Germinal center (tissue), 1 donor: ENCODE measurements around the gene CPNE5.

Experiments
- DNase-seq: peaks from one replicate; pipeline ENCODE4 v3.0.0; 2012; ENCODE audit warnings: mixed read lengths, low spot score

Gene CPNE5

GRCh38 chr6:36743538-36744303 lies 95.5 kb downstream of the CPNE5 start:
- DNase-seq = no peak

DNA sequence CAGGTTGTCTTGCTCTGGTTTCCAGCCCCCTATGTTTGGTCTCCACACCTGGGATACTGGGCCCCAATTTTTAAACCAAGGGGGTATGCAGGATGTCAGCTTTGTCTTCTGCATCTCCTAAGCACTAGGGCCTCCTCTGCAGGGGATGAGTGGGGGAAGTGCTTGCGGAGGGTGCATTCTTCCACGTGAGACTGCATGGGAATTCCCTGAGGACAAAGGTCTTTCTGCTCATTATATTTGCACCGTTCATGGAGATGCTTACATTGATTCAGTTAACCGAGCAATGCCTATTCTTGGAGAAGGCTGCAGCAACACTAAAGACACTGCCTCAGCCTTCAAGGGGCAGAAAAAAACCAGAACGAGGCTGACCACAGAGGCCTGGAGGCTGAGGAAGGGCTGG lies 96.2 kb downstream of the CPNE5 start:
- no peak for DNase-seq

DNA sequence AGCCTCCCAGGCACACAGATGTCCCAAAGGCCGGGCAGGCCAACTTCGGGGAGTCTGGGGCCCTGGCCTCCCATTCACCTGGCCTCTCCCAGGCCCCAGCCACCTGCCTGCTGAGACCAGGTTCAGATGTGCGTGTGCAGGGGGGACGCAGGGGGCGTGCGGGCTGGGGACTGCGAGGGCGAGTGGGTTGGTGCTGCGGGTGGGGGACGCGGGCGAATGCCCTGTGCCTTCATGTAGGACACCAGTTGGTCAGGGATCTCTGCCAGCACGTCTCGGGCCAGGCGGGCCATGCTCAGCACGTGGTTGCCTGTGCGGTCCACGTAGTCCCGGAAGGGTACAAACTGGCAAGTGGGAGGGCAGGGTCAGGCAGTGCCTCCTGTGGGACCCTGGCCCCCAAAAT lies 97.1 kb downstream of the CPNE5 start:
- DNase-seq = no peak

DNA sequence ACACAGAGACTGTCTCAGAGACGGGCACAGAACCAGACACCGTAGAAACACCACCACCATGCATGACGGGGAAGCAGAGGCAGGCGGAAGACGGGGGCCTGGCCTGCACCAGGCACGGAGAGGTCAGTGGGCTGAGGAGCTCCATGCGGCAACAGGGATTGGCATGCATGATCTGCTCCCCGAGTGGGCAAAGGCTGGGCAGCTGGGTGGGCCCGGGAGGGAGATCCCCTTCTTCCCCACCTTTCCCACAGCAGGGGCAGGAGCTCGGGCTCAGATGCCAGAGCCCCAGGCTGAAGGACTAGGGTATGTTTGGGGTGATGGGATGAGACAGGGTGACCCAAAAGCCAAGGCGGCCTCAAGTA lies 98.4 kb downstream of the CPNE5 start:
- no peak for DNase-seq

DNA sequence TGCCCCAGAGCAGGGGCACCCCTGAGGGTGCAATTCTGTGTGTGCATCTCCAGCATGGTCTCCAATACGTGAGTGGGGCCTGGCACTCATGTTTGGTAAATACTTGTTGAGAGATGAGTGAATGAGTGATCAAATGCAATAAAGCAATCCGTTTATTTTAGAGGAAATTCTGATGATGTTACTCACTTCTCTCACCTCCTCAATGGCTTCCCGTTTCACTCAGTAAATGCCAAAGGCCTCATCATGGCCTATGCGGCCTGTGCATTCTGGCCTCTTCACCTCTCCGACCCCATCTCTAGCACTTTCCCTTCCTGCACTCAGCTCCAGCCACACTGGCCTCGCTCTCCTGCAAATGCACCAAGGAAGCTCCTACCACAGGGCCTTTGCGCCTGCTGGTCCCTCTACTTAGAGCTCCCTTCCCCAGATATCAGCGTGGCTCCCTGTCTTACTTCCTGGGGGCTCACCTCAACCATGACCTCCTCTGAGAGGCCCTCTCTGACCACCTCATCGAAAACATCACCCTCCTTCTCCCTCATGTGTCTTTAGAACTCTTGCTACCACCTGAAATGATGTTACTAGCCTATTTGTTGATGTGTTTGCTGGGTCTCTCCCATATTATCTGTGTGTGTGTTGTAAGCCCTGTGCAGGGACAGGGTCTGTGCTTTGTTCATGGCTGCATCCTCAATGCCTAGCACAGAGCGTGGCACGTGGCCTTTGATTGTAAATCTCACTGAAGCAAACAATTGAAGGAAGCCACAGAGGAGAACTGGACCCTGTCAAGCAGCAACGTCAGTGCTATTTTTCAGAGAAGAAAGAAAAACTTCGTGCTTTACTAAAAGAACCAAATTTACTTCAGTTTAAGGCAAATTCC lies 99.1 kb downstream of the CPNE5 start:
- no peak for DNase-seq

- DNase-seq = no peak
These were observed 101.1 kb downstream of the CPNE5 start for GRCh38 chr6:36738108-36738507.

DNA sequence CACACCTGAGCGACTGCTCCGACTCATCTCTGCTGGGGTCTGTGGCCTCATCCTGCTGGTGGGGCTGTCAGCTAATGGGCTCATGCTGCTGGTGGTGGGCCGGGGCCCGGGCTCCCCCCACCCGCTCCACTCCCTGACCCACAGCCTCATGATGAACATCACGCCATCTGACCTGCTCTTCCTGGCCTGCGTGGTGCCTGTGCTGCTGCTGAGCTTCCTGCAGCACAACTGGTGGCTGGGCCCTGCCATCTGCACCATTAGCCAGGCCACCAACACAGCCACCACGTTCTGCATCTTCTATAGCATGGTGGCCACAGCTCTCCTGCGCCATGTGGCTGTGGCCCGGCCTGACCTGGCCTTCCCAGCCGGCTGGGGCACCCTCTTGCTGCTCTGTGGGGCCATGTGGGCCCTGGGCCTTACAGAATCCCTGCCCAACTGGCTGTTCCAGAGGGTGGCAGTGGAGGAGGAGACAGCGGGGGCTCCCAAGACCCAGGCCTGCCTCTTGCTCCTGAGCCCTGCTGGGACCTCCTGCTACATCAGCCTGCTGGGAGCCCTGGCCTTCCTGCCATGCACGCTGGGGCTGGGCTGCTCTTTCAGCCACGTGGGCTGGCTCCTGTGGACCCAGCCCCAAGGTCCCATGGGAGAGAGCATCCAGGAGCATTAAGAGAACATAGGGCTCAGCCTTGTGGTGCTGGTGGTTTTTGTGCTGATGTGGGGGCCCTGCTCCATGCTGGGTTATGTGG lies 102.0 kb downstream of the CPNE5 start:
- DNase-seq = no peak

DNA sequence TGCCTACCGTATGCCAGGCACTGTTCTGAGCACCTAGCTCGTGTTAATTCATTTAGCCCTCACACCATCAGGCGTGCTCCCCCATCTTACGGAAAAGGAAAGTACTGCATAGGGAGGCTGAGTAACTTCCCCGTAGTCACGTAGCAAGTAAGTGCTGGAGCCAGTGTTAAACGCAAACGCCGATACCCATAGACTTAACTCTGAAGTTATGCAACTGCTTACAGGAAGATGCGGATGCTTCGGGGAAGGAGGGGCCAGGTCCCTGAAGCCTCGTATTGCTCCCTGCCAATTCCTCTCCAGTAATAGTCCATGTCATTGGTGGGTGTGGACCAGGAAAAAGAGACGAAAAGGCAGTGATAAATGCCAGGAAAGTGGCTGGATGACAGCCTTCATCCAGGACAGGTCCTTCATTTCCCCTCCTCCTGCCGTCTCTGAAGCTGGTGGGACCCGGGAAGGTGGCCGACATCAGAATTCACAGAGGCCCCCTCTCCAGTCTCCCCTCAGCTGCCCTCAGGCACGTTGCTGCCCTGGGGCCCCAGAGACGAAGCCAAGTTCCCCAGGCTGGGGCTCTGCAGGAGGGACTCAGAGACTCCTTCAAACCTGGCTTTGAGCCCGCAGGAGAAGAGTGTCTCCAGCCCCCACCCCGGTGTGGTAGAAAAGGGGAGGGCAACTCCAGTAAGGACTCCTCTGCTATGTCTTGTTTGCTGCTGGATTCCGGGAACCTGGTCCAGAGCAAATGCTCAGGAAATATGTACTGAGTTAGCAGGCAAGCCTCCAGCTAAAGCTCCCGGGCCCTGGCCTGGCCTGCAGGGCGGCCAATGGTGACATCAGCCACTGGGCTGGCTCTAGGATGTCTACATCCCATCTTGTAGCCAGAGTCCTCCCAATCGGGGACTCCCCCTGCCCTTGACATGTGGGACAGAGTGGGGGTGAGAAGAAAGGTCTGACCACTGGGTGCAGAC lies 103.9 kb downstream of the CPNE5 start:
- DNase-seq = no peak

- DNase-seq = no peak
These were observed 104.7 kb downstream of the CPNE5 start for GRCh38 chr6:36734486-36735060.

- no peak for DNase-seq
These were observed 105.9 kb downstream of the CPNE5 start for GRCh38 chr6:36733300-36733699.

DNA sequence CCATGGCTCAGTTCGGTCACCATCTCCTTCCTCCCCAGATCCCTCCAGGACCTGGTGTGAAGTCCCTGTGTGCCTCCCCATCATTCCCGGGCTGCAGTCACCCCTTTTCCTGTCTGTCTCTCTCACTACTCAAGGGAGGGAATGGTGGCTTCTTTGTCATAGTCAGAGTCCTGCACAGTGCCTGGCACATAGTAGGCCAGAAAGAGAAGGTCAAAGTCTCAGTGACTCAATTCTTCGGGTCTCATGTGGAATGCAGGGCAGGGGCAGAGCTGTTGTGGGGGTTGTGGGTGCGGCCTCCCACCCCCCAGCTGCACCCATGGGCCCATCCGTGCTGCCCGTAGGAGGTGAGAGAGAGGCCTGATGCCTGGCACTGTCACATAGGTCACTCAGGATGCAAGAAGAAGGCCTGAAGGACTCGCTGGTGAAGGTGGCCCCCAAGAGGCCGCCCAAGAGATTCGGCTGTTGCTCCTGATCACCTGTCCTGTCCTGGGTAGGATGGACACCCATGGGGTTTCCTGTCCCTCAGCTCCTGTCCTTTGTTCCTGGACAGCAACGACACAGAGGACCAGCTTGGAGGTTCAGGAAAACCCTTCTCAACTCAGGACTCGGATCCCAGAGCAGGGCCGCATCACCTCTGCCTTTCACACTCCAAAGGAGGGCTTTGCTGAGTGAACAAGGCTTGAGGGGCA lies 107.5 kb downstream of the CPNE5 start:
- DNase-seq = no peak

DNA sequence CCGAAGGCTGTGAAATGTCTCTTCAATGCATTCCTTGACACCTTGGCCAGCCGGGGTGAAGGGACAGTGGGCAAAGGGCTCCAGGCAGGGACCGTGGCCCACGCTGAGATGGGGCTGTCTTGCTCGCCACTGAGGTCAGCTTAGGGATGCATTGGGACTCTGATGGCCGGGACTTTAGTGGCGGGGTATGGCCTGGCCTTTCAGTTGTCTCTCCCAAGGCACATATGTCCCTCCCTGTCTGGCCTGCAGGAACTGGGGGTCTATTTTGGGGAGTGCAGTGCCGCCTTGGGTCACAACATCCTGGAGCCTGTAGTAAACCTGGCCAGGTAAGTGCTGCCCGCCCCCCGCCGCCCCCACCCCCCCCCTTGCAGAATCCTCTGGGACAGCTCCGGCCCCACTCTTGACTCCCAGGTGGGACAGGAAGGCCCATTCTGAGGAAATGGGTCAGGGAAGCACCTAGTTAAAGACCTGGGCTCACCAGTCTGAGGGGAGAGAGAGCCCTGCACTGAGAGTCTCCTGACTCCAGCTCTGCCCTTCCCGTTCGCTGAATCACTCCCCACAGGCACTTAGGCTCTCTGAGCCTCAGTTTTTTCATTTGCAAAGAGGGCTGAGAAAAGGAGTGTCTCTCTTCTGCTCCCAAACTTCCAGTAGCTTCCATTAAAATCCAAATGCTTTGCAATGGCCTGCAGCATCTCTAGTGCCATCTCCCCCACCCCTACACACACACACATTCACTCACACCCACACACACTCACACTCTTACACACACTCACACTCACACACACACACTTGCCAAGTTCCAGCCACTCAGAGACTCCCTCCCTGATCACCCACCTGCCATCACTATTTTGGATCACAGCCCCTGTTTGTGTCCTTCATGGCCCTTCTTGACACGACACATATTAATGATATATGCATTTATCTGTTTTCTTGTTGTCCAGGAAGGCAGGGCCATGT lies 108.5 kb downstream of the CPNE5 start:
- DNase-seq = no peak

DNA sequence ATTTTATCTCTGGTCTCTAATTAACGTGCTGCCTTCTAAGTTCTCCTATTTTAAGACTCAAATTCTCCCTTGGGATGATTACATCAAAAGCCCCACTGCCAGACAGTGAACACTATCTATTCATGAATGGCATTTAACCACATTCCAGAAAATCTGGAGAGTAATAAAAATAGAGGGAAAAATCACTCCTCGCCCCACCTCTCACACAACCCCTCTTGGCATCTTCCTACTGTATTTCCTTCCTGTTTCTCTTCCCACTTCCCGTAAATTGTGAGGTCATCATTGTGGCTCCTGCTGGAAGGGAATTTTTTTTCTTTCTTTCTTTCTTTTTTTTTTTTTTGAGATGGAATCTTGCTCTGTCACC lies 110.1 kb downstream of the CPNE5 start:
- no peak for DNase-seq

DNA sequence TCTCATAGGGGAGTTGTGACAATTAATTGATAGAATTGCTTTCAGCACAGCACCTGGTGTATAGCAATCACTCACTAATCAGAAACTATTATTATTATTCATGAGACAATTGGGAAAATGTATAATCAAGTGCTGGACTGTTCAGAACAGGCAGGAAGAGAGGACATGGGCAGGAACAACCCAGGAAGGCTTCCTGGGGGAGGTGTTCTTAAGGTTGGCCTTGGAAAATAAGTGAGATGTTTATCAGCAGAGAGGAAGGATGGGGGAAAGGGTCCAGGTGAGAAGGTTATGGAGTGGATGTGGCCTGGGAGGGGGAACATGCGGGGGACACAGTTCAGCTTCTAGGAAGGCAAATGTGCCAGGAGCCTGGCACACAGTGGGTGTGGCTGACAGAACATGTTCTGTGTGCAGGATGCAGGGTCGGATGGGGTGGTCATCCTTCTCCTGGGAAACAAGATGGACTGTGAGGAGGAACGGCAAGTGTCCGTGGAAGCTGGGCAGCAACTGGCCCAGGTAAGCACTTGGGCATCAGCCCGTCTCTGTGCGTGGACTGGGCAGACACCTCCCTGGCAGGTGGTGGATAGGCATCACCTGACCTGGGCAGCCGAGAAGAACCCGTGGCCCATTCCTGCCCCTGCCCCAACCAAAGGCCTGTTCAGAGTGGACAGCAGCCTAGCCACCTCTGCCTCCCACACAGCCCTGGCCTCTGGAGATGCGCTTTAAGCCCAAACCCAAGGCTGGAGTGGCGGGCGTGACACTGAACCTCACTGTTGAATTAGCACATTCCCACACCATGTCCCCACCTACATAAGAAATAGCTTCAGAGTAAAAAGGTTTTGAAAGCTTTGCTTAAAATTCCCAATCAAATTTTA lies 110.7 kb downstream of the CPNE5 start:
- no peak for DNase-seq

GRCh38 chr6:36727505-36728021 lies 111.7 kb downstream of the CPNE5 start:
- no peak for DNase-seq

GRCh38 chr6:36725581-36725980 lies 113.7 kb downstream of the CPNE5 start:
- DNase-seq = no peak

DNA sequence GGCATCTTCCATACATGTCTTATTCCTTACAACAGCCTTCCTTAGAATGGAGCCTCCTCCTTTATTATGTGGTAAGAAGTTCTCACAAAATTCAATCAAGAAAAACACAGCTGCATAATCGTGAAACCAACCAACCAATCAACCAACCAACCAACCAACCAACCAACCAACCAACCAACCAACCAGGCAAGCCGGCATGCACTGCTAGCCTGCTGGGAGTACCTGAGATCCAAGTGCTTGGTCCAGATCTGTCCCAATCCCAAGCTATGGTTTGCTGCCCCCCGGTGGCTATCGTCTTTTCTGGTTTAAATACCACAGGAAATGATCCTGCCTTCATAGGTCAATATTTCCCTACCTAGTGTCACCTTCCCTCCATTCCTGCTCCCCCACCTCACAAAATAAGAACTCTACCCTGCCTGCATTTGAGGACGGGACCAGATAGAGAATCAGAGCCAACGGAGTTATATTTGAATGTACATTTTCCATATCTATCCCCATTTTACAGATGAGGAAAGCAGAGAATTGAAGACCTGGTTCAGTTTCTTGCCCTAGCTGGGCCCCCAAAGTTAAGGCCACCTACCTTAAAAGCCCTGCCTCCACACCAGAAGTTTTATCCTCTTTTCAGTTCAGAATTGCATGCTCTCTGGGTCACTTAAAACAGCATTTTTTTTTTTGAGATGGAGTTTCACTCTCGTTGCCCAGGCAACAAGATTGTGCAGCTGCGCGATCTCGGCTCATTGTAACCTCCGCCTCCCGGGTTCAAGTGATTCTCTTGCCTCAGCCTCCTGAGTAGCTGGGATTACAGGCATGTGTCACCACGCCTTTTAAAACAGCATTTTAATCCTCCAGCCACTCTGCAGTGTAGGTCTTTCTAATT lies 114.5 kb downstream of the CPNE5 start:
- peak; percentile 39 for DNase-seq
